Muscle of arm (tissue), 12 donors: ENCODE measurements around the gene CCNJ. TPM values are rescaled to one million over a fixed set of nuclear protein-coding genes. Genes with fewer than 3 reads are reported as not detected.

Experiments
- polyA plus RNA-seq, 12 donors: library from polyadenylated mRNA; unstranded; fragments of 120-200 nt; gene quantifications; one replicate each; pipeline ENCODE4 v1.2.1, GENCODE V29; 2013; ENCODE audit not compliant: insufficient read length in 12 of 12

CCNJ gene
- polyA plus RNA-seq, 12 donors: 8.2 to 12.7 (median 11.5) TPM; not detected in 1

Other genes with a start within 250 kb of the CCNJ start
- gene CC2D2B, start 135.6 kb upstream of the CCNJ start, polyA plus RNA-seq: 1 to 10 TPM in 4 of 12 donors, under 1 TPM in 6, not detected in 2; 0.41 to 1.9 (median 0.99) TPM
- 10 to 100 TPM in 11 of 12 donors, not detected in 1; 13.0 to 35.4 (median 24.8) TPM for gene ZNF518A, start 86.7 kb downstream of the CCNJ start, polyA plus RNA-seq
- gene BLNK, start 228.0 kb downstream of the CCNJ start, polyA plus RNA-seq: 10 to 100 TPM in 1 of 12 donors, 1 to 10 TPM in 9, not detected in 2; 1.2 to 11.9 (median 1.6) TPM